ENCODE results near the gene IL12RB1.

DNA sequence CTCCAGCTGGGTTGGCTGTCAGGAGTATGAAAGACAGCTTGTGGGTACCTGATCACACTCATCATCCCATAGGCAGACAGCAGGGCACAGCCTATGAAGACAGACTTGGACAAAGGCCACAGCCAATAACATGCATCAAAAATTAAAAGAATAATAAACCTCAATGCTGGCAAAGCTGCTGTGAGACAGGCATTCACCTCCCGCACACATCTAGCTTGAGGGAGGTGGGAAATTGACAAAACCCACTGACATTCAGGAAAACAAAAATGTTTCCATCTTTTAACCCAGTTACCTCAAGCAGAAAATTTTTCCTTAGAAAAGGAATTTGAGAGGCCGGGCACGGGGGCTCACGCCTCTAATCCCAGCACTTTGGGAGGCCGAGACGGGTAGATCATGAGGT lies 14.4 kb downstream of the IL12RB1 start:
- TF ChIP-seq, protein P1, sequence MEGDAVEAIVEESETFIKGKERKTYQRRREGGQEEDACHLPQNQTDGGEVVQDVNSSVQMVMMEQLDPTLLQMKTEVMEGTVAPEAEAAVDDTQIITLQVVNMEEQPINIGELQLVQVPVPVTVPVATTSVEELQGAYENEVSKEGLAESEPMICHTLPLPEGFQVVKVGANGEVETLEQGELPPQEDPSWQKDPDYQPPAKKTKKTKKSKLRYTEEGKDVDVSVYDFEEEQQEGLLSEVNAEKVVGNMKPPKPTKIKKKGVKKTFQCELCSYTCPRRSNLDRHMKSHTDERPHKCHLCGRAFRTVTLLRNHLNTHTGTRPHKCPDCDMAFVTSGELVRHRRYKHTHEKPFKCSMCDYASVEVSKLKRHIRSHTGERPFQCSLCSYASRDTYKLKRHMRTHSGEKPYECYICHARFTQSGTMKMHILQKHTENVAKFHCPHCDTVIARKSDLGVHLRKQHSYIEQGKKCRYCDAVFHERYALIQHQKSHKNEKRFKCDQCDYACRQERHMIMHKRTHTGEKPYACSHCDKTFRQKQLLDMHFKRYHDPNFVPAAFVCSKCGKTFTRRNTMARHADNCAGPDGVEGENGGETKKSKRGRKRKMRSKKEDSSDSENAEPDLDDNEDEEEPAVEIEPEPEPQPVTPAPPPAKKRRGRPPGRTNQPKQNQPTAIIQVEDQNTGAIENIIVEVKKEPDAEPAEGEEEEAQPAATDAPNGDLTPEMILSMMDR (IDR thresholded peaks at IDR 0.05 in 2 of 3, conservative IDR thresholded peaks at IDR 0.05 in 1 of 3; ENCODE audit: borderline replicate concordance in 1 of 3, insufficient read depth in 1 of 3, low read depth in 2 of 3, low read length in 2 of 3) = no peak
- TF ChIP-seq POLR2AphosphoS5 (IDR thresholded peaks at IDR 0.05; ENCODE audit: low read depth, low read length) (no peak), TCF7L2 (IDR thresholded peaks at IDR 0.05; ENCODE audit: borderline replicate concordance, extremely low read depth, insufficient read depth, insufficient read length) (no peak), EZH2phosphoT487 (IDR thresholded peaks at IDR 0.05; ENCODE audit: borderline replicate concordance) (no peak)

Measured in HCT116 (cell line).